Fibroblast of lung (primary cell): Measurements from ENCODE around the gene RERE. TPM values are rescaled to one million over a fixed set of nuclear protein-coding genes. Genes with fewer than 3 reads are reported as not detected.

Source experiments
- DNase-seq, 2 donors: peaks; one replicate each; pipeline versions ENCODE4 v3.0.0 to v3.0.0-alpha.2; 2010; ENCODE audit warnings: low read depth in 2 of 2
- H2AFZ ChIP-seq: 2 replicates; pipeline ENCODE4 v1.5.1; 2012; ENCODE audit warnings: low read length, control low read depth, inconsistent platforms
- H3K27ac ChIP-seq: 2 replicates; pipeline ENCODE4 v1.5.1; 2011; ENCODE audit warnings: low read length, control low read depth; ENCODE audit not compliant: insufficient read depth
- H3K27me3 ChIP-seq: 2 replicates; pipeline ENCODE4 v1.5.1; 2011; ENCODE audit warnings: mild to moderate bottlenecking, low read length; ENCODE audit not compliant: control insufficient read depth, insufficient read depth
- H3K36me3 ChIP-seq: 2 replicates; pipeline ENCODE4 v1.5.1; 2011; ENCODE audit warnings: low read length; ENCODE audit not compliant: control insufficient read depth, insufficient read depth
- H3K4me1 ChIP-seq: 2 replicates; pipeline ENCODE4 v1.5.1; 2011; ENCODE audit warnings: low read length; ENCODE audit not compliant: control insufficient read depth, insufficient read depth; ENCODE audit errors: extremely low read depth
- H3K4me2 ChIP-seq: 2 replicates; pipeline ENCODE4 v1.5.1; 2011; ENCODE audit warnings: low read length, control low read depth; ENCODE audit not compliant: insufficient read depth; ENCODE audit errors: extremely low read depth
- H3K4me3 ChIP-seq, 4 experiments: fragments of 200-600 bp in 1 of 4; sonication (generic) in 1 of 4; replicated peaks in 1 of 4; 2 replicates each; pipeline ENCODE4 v1.5.1; 2011 to 2016; ENCODE audit warnings: low read length in 4 of 4, low read depth in 3 of 4, mild to moderate bottlenecking in 3 of 4, control low read depth in 2 of 4, inconsistent platforms in 1 of 4, mixed read lengths in 1 of 4; ENCODE audit not compliant: insufficient read depth in 1 of 4; ENCODE audit errors: control extremely low read depth in 1 of 4
- H3K79me2 ChIP-seq: 2 replicates; pipeline ENCODE4 v1.5.1; 2012; ENCODE audit warnings: mild to moderate bottlenecking, low read length, inconsistent platforms; ENCODE audit not compliant: control insufficient read depth, insufficient read depth
- H3K9ac ChIP-seq: 2 replicates; pipeline ENCODE4 v1.5.1; 2011; ENCODE audit warnings: mild to moderate bottlenecking, low read length, control low read depth; ENCODE audit not compliant: insufficient read depth
- H3K9me3 ChIP-seq: 2 replicates; pipeline ENCODE4 v1.5.1; 2012; ENCODE audit warnings: low read depth, low read length; ENCODE audit not compliant: control insufficient read depth, insufficient read depth
- H4K20me1 ChIP-seq: 2 replicates; pipeline ENCODE4 v1.5.1; 2011; ENCODE audit warnings: low read length; ENCODE audit not compliant: control insufficient read depth, insufficient read depth; ENCODE audit errors: extremely low read depth
- CTCF ChIP-seq, 2 donors: IDR thresholded peaks in 1 of 2; conservative IDR thresholded peaks in 1 of 2; 1 replicate in 1 of 2; 2 replicates in 1 of 2; pipeline ENCODE4 v1.5.1; 2011 to 2012; ENCODE audit warnings: low read length in 2 of 2, control low read depth in 1 of 2, inconsistent platforms in 1 of 2, low read depth in 1 of 2, mild to moderate bottlenecking in 1 of 2
- EZH2 ChIP-seq: IDR thresholded peaks from 2 replicates; pipeline ENCODE4 v1.5.1; 2012; ENCODE audit warnings: low read length, control low read depth, mild to moderate bottlenecking; ENCODE audit errors: missing control alignments
- polyA plus RNA-seq, 2 donors: library from polyadenylated mRNA; depleted of rRNA in 1 of 2; stranded (reverse) in 1 of 2; unstranded in 1 of 2; fragments of >200 nt; gene quantifications; 2 replicates each; pipeline ENCODE4 v1.2.1, GENCODE V29; 2011 to 2012; ENCODE audit warnings: missing spikeins in 1 of 2
- total RNA-seq: library from RNA; depleted of rRNA; stranded (reverse); fragments of >200 nt; gene quantifications from 2 replicates; pipeline ENCODE4 v1.2.1, GENCODE V29; 2014

Gene RERE
- total and polyA plus RNA-seq, 2 donors (not counting 1 experiment from before 2014, with no cell fraction given): 3.7 to 51.0 TPM

GRCh38 chr1:8357329-8358101, 459.9 kb downstream of the RERE start:
- Histone ChIP-seq H3K79me2 (no peaks in the 10 kb centered on the region), H3K4me3 (no peak overlapping the region), H3K9ac (no peak overlapping the region), H3K27me3 (no peaks in the 10 kb centered on the region), H3K36me3 (peaks cover 54% of the 10 kb centered on the region), H3K27ac (no peak overlapping the region), H3K4me2 (no peak overlapping the region), H4K20me1 (no peaks in the 10 kb centered on the region), H3K4me1 (peaks cover 9% of the 10 kb centered on the region), H2AFZ (no peak overlapping the region), H3K9me3 (no peaks in the 10 kb centered on the region)
- TF ChIP-seq CTCF (conservative IDR thresholded peaks at IDR 0.05 in 1 of 2, IDR thresholded peaks at IDR 0.05 in 1 of 2; ENCODE audit: low read depth in 1 of 2, low read length in 2 of 2) (no peak), EZH2 (no peak)
- DNase-seq: no peak

- H3K27ac ChIP-seq: no peak overlapping the region
- no peak overlapping the region for H3K4me3 ChIP-seq
- no peaks in the 10 kb centered on the region for H4K20me1 ChIP-seq
- H3K9ac ChIP-seq: no peak overlapping the region
- no peak overlapping the region for H3K4me2 ChIP-seq
- H2AFZ ChIP-seq: no peak overlapping the region
- H3K36me3 ChIP-seq: peaks cover 49% of the 10 kb centered on the region
- peaks cover 9% of the 10 kb centered on the region for H3K4me1 ChIP-seq
- no peak for DNase-seq
- H3K79me2 ChIP-seq: no peaks in the 10 kb centered on the region
- H3K27me3 ChIP-seq: no peaks in the 10 kb centered on the region
- TF ChIP-seq EZH2 (no peak), CTCF (conservative IDR thresholded peaks at IDR 0.05 in 1 of 2, IDR thresholded peaks at IDR 0.05 in 1 of 2; ENCODE audit: low read depth in 1 of 2, low read length in 2 of 2) (no peak)
- H3K9me3 ChIP-seq: no peaks in the 10 kb centered on the region
These were observed 460.9 kb downstream of the RERE start for GRCh38 chr1:8356256-8357209.
